Keratinocyte (primary cell): ENCODE measurements around the gene MGAM2.
A peak's percentile ranks its signal among the peaks of the same experiment; 100 is the strongest.

Source experiments
- CTCF ChIP-seq, 3 experiments: IDR thresholded peaks in 1 of 3; conservative IDR thresholded peaks in 1 of 3; optimal IDR thresholded peaks in 1 of 3; 2 replicates in 2 of 3; 3 replicates in 1 of 3; pipeline versions ENCODE3 to v1.5.1; 2011; ENCODE audit warnings: low read length in 3 of 3, mild to moderate bottlenecking in 3 of 3, moderate library complexity in 2 of 3, control low read depth in 1 of 3, inconsistent platforms in 1 of 3; ENCODE audit not compliant: insufficient read depth in 2 of 3; ENCODE audit errors: extremely low read depth in 1 of 3
- EZH2 ChIP-seq: IDR thresholded peaks from one replicate; pipeline ENCODE4 v1.6.1; 2012; ENCODE audit warnings: inconsistent platforms, mild to moderate bottlenecking, low read length, moderate library complexity

- TF ChIP-seq CTCF (optimal IDR thresholded peaks at IDR 0.05 in 1 of 3, IDR thresholded peaks at IDR 0.05 in 1 of 3, conservative IDR thresholded peaks at IDR 0.05 in 1 of 3; ENCODE audit: extremely low read depth in 1 of 3, insufficient read depth in 2 of 3, low read length in 3 of 3): peak in 1 of 3 experiments; percentile 20
- TF ChIP-seq EZH2: no peak
Observed at GRCh38 chr7:142089035-142089434, 22.5 kb upstream of the MGAM2 start.
